ENCODE measurements around the gene ABT1.

Gene ABT1

DNA sequence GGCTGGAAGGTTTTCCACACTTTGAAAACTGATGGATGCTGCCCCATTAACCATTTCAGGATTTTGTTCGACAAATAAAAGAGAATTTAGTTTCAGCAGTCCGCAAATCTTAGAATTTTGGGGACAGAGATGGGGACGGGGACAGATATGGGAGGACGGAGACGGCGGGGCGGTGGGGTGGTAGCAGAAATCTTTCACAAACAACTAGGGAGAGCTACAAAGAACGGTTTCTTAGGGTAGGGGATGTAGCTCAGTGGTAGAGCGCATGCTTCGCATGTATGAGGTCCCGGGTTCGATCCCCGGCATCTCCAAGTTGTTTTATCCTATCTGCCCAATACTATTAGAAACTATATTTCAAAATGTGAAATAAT, 43.5 kb upstream of the ABT1 start:
- peak overlapping the region; percentile 66 for H2AFZ ChIP-seq
- no peaks in the 10 kb centered on the region for H3K9me3 ChIP-seq (ENCODE audit: control insufficient read depth, low read length)
- TF ChIP-seq, protein P1, sequence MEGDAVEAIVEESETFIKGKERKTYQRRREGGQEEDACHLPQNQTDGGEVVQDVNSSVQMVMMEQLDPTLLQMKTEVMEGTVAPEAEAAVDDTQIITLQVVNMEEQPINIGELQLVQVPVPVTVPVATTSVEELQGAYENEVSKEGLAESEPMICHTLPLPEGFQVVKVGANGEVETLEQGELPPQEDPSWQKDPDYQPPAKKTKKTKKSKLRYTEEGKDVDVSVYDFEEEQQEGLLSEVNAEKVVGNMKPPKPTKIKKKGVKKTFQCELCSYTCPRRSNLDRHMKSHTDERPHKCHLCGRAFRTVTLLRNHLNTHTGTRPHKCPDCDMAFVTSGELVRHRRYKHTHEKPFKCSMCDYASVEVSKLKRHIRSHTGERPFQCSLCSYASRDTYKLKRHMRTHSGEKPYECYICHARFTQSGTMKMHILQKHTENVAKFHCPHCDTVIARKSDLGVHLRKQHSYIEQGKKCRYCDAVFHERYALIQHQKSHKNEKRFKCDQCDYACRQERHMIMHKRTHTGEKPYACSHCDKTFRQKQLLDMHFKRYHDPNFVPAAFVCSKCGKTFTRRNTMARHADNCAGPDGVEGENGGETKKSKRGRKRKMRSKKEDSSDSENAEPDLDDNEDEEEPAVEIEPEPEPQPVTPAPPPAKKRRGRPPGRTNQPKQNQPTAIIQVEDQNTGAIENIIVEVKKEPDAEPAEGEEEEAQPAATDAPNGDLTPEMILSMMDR (IDR thresholded peaks at IDR 0.05), result no peak
- no peaks in the 10 kb centered on the region for H3K27me3 ChIP-seq (ENCODE audit: control insufficient read depth, insufficient read depth, low read length)
- H3K9ac ChIP-seq, result no peak overlapping the region
- H3K4me3 ChIP-seq (ENCODE audit: low read depth, low read length), result peak overlapping the region; percentile 90
- peak overlapping the region; percentile 88 for H3K4me2 ChIP-seq (ENCODE audit: low read length)
- H3K4me1 ChIP-seq, result no peaks in the 10 kb centered on the region
- H3K36me3 ChIP-seq (ENCODE audit: control insufficient read depth, insufficient read depth, low read length), result no peaks in the 10 kb centered on the region
- H3K27ac ChIP-seq, result peak overlapping the region; percentile 57
- no peaks in the 10 kb centered on the region for H3K79me2 ChIP-seq

DNA sequence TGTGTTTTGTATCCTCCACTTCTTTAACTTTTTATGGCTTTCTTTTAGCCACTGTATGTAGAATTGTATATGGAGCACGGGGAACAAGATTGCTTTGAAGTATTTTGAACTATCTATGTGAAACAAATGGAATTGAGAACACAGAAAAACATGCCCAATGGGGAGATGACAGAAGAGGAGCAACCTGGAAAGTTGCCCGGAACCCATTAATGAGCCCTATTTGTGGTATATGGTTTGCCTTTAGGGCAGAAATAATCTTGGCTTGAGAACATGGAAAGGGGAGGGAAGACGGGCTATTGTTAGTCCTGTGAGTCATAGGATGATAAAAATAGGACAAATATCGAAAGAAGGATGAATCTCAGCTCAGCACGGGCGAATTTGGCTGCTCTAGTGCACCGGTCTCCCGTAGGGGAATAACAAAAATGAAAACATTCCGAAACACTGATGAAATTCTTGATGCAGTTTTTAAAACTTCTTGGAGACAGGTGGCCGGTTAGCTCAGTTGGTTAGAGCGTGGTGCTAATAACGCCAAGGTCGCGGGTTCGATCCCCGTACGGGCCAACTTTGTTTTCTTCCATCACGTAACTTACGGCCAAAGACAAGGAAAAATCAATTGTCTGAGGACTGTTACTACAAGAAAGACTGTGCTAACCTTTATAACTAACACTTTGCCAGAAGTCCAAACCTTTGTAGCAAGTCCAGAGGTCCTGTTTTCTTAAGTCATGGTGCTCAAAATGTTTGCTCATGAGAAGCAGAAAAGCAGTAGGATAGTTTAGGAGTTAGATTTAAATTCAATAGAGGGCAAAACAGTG, 42.9 kb upstream of the ABT1 start:
- H2AFZ ChIP-seq, result peak overlapping the region; percentile 71
- H3K9ac ChIP-seq, result no peak overlapping the region
- H3K4me3 ChIP-seq (ENCODE audit: low read depth, low read length), result peak overlapping the region; percentile 90
- no peaks in the 10 kb centered on the region for H3K79me2 ChIP-seq
- no peaks in the 10 kb centered on the region for H3K27me3 ChIP-seq (ENCODE audit: control insufficient read depth, insufficient read depth, low read length)
- H3K36me3 ChIP-seq (ENCODE audit: control insufficient read depth, insufficient read depth, low read length), result no peaks in the 10 kb centered on the region
- H3K4me1 ChIP-seq, result no peaks in the 10 kb centered on the region
- peak overlapping the region; percentile 88 for H3K4me2 ChIP-seq (ENCODE audit: low read length)
- TF ChIP-seq, protein P1 (IDR thresholded peaks at IDR 0.05), result no peak
- no peaks in the 10 kb centered on the region for H3K9me3 ChIP-seq (ENCODE audit: control insufficient read depth, low read length)
- peak overlapping the region; percentile 57 for H3K27ac ChIP-seq

DNA sequence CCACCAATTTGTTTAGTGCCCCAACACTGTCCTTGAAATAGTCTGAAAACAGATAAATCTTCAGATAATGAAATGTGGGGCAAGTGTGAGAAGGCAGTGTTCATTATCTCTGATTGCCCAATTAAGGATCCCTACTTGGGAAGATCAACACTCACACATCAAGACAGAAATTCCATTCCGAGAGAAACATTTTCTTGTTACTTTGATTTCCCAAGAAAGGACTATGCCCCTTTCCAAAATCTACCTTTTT, 42.4 kb upstream of the ABT1 start:
- TF ChIP-seq, protein P1 (IDR thresholded peaks at IDR 0.05), result no peak
- H2AFZ ChIP-seq, result peak overlapping the region; percentile 71
- H3K9me3 ChIP-seq (ENCODE audit: control insufficient read depth, low read length), result no peaks in the 10 kb centered on the region
- H3K4me1 ChIP-seq, result no peaks in the 10 kb centered on the region
- H3K27ac ChIP-seq, result peak overlapping the region; percentile 57
- peak overlapping the region; percentile 90 for H3K4me3 ChIP-seq (ENCODE audit: low read depth, low read length)
- H3K4me2 ChIP-seq (ENCODE audit: low read length), result peak overlapping the region; percentile 88
- no peaks in the 10 kb centered on the region for H3K36me3 ChIP-seq (ENCODE audit: control insufficient read depth, insufficient read depth, low read length)
- H3K9ac ChIP-seq, result no peak overlapping the region
- H3K79me2 ChIP-seq, result no peaks in the 10 kb centered on the region
- no peaks in the 10 kb centered on the region for H3K27me3 ChIP-seq (ENCODE audit: control insufficient read depth, insufficient read depth, low read length)

DNA sequence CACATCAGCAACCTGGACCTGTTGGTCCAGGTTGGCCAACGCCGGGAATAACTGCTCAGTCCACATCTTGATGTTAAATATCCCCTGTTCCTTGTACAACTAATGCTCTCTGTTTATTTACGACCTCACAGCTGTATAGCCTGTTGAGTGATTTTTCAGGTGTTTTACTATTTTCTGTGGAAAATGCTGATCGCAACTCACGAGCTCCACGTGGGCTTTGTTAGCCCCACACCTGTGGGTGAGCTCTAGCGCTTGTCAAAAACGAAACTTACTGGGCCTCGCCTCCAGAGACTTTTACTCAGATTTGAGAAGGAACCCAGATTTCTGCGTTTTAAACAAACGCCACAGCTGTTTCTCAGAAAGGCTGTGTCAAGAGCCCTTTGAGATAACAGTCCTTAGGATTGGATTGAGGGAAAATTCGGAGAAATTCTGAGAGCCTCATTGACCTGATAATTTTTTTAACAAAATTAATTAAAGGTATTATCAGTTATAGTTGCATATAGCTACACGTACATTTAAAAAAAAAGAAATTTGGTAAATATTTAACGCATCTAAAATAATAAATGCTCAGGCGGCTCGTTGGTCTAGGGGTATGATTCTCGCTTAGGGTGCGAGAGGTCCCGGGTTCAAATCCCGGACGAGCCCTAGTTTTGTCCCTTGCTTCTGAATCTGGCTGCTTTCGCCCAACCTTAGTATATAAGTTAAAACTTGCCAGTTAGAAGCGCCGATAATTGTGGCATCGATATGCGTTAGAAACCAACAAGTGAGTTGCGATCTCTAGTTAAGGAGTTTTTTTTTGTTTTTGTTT, 41.9 kb upstream of the ABT1 start:
- Histone ChIP-seq H3K9ac (no peak overlapping the region), H3K4me1 (no peaks in the 10 kb centered on the region), H3K4me2 (ENCODE audit: low read length) (peak overlapping the region; percentile 88), H2AFZ (peak overlapping the region; percentile 71), H3K79me2 (no peaks in the 10 kb centered on the region), H3K36me3 (ENCODE audit: control insufficient read depth, insufficient read depth, low read length) (no peaks in the 10 kb centered on the region), H3K4me3 (ENCODE audit: low read depth, low read length) (peak overlapping the region; percentile 90), H3K9me3 (ENCODE audit: control insufficient read depth, low read length) (no peaks in the 10 kb centered on the region), H3K27me3 (ENCODE audit: control insufficient read depth, insufficient read depth, low read length) (no peaks in the 10 kb centered on the region), H3K27ac (peak overlapping the region; percentile 57)
- TF ChIP-seq, protein P1 (IDR thresholded peaks at IDR 0.05), result no peak
